DMS153 treated with DMSO at 0.1 percent for 48 hours (cell line): ENCODE measurements around the gene KDM4B.

Source experiments
- DNase-seq: peaks from one replicate; lab custom pipeline; 2025; ENCODE audit not compliant: unreplicated experiment; lab: John Stamatoyannopoulos, UW

KDM4B gene

DNA sequence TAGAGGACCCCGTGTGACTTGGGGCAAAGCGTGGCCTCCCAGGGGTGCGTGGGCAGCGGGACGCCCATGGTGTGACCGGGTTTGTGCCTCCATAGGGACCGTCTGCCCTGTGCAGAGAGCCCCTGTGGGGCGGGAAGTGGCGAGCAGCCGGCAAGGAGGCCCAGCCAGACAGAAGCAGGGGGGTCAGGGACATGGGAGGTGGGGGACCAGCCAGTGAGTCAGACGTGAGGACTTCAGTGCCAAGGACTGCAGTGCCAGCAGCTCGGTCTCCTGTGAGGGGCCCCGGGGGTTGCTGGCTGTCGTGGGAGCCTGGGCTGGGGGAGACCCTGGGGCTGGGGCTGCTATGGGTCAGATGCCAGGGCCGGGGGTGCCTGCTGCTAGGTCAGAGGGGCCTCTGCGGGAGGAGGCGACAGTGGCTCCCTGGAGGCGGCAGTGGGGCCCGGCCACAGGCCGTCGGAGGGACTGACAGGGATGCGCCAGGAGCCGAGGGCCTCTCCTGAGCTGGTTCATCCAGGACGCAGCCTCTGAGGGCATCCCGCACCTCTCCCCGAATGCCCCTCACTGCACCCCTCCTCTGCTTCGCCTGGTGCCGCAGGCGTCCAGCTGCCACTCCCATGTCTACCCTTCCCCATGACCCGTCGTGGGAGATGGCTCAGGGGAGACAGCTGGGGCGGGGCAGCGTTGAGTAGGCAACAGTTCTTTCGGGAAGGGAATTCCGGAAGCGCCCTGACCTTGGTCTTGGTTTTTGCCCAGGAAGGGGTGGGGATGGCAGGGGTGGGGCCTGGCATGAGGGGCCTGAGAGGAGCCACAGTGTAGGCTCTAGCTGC, 80.0 kb downstream of the KDM4B start:
- no peak for DNase-seq

DNA sequence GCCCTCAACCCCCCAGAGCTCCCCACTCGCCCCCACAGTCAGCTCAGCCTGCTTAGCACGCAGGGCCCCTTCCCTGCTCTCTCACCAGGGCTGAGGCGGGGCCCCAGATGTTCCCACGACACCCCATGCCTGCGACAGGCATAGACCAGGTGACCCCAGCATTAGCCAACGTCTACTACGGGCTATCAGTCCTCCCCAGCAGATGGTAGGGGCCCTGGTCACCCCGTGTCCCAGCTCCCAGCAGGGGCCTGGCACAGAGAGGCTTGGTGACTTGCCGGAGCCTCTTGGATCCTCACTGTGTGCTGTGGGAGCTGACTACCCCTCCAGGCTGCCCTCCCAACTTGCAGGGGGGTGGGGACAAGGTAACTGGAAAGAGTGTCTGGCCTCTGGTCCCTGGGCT, 80.6 kb downstream of the KDM4B start:
- no peak for DNase-seq

DNA sequence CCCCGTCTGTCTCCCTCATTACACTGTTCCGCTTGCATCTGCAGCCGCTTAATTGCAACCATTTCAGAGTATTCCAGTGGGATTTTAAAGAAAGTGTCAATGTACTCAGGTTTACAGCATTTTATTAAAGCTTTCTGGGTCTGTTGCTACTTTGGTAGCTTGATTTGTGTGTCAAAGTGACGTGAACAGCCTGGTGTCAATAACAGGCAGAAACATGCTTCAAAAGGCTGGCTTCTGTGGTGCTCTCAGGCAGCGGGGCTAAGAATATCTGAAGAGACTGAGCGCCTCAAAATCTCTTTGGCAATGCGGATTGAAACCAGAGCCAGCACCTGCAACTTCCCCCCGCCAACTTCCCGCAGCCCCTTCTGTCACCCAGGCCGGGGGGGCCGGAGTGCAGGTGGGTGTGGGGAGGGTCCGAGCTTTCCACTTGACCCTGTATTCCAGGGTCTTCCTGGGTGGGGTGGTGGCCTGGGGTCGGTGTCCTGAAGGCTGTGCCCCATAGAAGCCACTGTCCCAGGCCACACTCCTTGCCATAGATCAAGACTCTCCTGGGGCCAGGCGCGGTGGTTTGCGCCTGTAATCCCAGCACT, 81.2 kb downstream of the KDM4B start:
- no peak for DNase-seq

- DNase-seq = no peak
Observed at GRCh38 chr19:5050905-5051304, 82.0 kb downstream of the KDM4B start.

DNA sequence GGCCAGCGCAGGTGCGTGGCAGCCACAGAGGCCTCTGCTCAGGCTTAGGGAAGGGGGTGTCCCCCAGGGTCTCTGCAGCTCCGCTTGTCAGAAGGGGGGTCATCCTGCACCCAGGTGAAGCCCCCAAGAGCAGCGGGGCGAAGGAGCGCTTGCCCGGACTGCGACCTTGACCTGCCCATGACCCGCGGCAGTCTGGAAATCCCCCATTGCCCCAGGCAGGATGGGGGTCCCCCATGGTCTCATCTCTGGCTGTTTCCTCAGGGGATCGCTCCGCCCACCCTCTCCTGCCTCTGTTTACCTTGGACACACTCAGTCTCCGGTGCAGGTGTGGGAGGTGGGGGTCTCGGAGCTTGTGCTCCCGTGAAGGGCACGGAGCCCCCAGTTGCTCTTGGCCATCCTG, 82.7 kb downstream of the KDM4B start:
- DNase-seq = no peak

DNA sequence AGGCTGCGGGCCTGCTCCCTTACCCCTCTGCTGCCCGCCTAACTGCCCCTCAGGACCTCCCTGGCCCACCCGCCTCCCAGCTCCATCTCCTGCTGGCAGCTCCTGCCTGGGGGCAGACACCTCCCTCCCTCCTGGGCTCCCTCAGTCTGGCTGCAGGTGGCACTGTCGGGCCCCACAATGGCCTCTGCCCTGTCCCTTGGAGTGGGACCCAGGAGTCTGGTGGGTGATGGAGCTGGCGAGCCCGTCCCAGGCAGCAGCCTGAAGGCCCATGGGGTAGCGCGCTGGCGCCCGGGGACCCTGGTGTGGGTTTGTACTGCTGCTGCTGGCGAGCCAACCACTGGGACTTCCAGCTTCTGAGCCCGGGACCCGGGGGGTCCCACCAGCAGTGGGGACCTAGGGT, 83.6 kb downstream of the KDM4B start:
- DNase-seq = no peak

GRCh38 chr19:5052945-5053485, 84.1 kb downstream of the KDM4B start:
- no peak for DNase-seq

DNA sequence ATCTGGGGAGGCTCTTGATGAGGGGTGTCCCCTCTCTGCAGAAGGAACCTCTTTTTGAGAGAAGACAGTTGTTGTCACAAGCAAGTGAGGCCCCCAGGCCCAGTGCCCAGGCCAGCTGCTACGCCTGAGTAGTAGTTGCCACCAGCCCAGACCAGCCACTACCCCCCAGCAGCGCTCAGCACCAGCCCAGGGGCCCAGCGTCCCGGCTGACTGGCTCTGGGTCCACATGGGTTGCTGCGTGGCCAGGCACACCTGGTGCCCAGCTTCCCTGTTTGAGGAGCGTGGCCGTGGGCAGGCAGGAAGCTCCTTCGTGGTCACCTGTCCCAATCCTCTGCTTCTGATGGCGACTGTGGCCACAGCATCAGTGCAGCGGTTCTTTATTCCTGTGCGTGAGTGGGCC, 84.7 kb downstream of the KDM4B start:
- no peak for DNase-seq

DNA sequence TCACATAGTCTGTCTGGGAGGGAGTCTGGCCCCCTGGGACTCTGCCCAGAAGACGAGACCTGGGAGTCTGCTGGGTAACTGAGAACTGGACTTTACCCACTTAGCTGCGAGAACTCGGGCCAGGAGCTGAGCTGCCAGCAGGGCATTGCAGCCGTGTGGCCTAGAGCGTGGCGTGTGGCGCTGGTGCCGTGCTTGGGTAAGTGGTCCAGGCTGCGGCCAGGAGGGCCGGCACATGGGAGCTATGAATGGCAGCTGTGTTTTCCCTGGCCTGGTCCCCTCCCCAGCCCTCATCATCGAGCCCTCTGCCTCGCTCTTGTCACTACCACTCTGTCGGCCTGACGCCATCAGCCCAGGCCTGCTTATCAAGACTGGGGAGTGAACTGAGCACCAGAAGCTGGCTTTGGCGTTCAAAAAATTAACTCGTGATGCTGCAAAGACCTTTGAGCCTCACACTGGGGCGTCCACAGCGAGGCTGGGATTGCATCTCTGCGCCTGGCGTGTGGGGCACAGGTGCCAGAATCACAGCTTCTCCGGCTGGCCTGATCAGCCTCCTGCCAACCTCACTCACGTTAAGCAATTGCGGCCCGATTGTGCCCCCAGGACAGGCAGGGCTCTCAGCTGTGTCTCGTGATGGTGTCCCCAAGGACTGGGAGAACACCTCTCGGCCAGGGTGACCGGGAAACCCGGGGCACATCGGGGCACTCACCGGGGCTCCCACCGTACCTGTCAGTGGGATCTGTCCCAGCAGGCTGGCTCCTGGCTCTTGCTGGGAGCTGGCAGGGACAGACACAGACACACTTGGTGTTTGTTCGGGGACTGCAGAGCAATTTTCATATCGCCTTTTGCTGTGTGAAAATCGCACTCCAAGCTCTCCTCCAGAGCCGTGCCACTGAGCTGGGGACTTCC, 85.9 kb downstream of the KDM4B start:
- DNase-seq = no peak

- no peak for DNase-seq
Observed at GRCh38 chr19:5055457-5055776, 86.5 kb downstream of the KDM4B start.

- no peak for DNase-seq
Observed at GRCh38 chr19:5057860-5058259, 88.9 kb downstream of the KDM4B start.

- no peak for DNase-seq
Observed at GRCh38 chr19:5058521-5059212, 89.8 kb downstream of the KDM4B start.

DNA sequence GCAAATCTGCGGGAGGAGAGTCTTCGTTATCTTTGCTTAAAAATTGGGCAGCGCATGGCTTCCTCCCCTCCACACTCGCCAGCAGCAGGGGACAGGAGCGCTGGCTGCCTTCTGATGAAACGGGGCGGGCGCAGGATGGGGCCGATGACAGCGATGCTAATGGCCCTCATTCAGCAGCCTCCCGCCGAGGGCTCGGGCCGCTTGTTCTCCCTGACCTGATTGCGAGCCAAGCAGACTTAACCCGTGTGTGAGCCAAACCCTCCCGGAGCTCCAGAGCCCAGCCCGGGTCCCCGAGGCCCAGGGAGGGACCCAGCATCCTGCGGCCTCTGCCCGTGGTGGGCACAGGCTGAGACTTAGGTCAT, 90.3 kb downstream of the KDM4B start:
- no peak for DNase-seq

GRCh38 chr19:5059793-5060192, 90.9 kb downstream of the KDM4B start:
- DNase-seq = no peak

GRCh38 chr19:5062195-5062594, 93.3 kb downstream of the KDM4B start:
- no peak for DNase-seq

DNA sequence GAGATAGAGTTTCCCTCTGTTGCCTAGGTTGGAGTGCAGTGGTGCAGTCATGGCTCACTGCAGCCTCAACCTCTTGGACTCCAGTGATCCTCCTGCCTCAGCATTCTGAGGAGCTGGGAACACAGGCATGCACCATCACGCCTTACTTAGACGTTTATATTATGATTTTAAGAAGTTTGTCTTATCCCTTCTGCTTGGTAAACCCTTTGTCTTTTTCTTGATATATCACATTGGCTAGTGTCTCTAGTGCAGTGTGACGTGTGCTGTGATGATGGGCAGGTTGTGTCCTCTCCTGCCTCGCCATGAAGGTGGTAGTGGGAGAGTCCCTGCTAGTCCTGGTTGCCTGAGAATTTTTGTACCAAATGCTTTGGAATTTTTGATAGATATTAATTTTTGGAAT, 93.9 kb downstream of the KDM4B start:
- no peak for DNase-seq

GRCh38 chr19:5063873-5064645, 95.1 kb downstream of the KDM4B start:
- no peak for DNase-seq

DNA sequence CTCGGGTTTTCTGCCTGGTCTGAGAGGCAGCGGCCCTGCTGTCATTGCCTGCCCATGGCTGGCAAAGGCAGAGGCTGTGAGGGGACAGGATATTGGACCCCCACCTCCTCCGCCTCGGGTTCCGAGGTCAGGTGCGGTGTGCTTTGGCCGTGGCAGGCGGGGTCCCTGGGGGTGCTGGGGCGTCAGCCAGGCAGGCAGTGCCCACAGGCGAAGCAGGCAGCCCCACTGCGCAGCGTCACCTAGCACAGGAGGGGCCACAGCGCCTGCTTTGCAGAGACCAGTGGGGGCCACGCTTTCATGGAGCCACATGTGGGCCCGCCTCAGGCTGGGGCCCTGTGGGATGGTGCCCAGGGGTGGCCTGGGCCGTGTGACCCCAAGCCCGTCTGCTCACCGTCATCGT, 96.0 kb downstream of the KDM4B start:
- DNase-seq = no peak

- DNase-seq = no peak
Observed at GRCh38 chr19:5065663-5066093, 96.8 kb downstream of the KDM4B start.

DNA sequence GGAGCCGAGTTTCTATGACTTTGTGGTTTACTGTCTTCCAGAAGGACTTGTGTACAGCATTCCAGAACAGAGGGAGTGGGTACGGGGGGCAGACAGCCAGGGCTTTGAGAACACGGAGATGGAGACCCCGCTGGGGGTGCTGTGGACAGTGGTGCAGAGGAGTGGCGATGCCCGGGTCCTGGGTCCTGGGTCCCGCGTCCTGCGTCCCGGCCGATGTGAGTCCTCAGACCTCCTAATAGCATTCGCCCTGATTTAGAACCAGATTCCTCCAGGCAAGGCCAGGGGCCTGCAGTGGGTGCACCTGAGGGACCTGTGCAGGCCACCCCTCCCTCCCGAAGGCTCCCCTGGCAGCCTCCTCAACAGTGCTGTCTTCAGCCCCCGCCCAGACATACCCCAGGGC, 97.9 kb downstream of the KDM4B start:
- no peak for DNase-seq
